GM23248 (cell line): ENCODE data around the gene CTBP2. TPM values are rescaled to one million over a fixed set of nuclear protein-coding genes. Genes with fewer than 3 reads are reported as not detected.
"Not testable (repeated sequence)": the region's sequence is repeated elsewhere in the genome, so short reads cannot be mapped to it uniquely, and the experiment has no call there.

Source experiments
- DNase-seq: peaks from one replicate; pipeline ENCODE4 v3.0.0-alpha.2; 2015
- H2AFZ ChIP-seq: fragments of 200-600 bp; sonication (generic); 2 replicates; pipeline ENCODE4 v1.6.1; 2016; ENCODE audit warnings: antibody characterized with exemption
- H3F3A ChIP-seq: fragments of 200-600 bp; sonication (generic); 2 replicates; pipeline ENCODE4 v1.6.1; 2016; ENCODE audit warnings: mild to moderate bottlenecking, antibody characterized with exemption, mixed run types; ENCODE audit not compliant: insufficient read depth
- H3K27ac ChIP-seq: fragments of 200-600 bp; sonication (generic); 2 replicates; pipeline ENCODE4 v1.5.1; 2016; ENCODE audit warnings: mild to moderate bottlenecking
- H3K27me3 ChIP-seq: fragments of 200-600 bp; sonication (generic); replicated peaks from 2 replicates; pipeline ENCODE4 v1.6.1; 2016; ENCODE audit warnings: mild to moderate bottlenecking; ENCODE audit not compliant: insufficient read depth
- H3K36me3 ChIP-seq: fragments of 200-600 bp; sonication (generic); 2 replicates; pipeline ENCODE4 v1.6.1; 2016; ENCODE audit warnings: low read depth, mild to moderate bottlenecking
- H3K4me1 ChIP-seq: fragments of 200-600 bp; sonication (generic); 2 replicates; pipeline ENCODE4 v1.6.1; 2016; ENCODE audit warnings: mild to moderate bottlenecking; ENCODE audit not compliant: insufficient read depth
- H3K4me2 ChIP-seq: fragments of 200-600 bp; sonication (generic); one replicate; pipeline ENCODE4 v1.6.1; 2016; ENCODE audit warnings: mild to moderate bottlenecking; ENCODE audit not compliant: unreplicated experiment
- H3K4me3 ChIP-seq: fragments of 200-600 bp; sonication (generic); 2 replicates; pipeline ENCODE4 v1.5.1; 2016; ENCODE audit warnings: mild to moderate bottlenecking
- H3K79me2 ChIP-seq: fragments of 200-600 bp; sonication (generic); 2 replicates; pipeline ENCODE4 v1.6.1; 2016; ENCODE audit warnings: mild to moderate bottlenecking; ENCODE audit not compliant: insufficient read depth
- H3K9ac ChIP-seq: fragments of 200-600 bp; sonication (generic); 2 replicates; pipeline ENCODE4 v1.6.1; 2016; ENCODE audit warnings: mild to moderate bottlenecking
- H3K9me2 ChIP-seq: fragments of 200-600 bp; sonication (generic); 2 replicates; pipeline ENCODE4 v1.6.1; 2016; ENCODE audit warnings: mixed run types, mild to moderate bottlenecking, moderate library complexity; ENCODE audit not compliant: insufficient read depth
- H3K9me3 ChIP-seq: fragments of 200-600 bp; sonication (generic); one replicate; pipeline ENCODE4 v1.6.1; 2017; ENCODE audit warnings: low read depth
- H4K20me1 ChIP-seq: fragments of 200-600 bp; sonication (generic); 2 replicates; pipeline ENCODE4 v1.6.0; 2016; ENCODE audit not compliant: insufficient read depth
- EZH2 ChIP-seq: fragments of 200-600 bp; sonication (generic); IDR thresholded peaks from 2 replicates; pipeline ENCODE4 v1.6.1; 2018; ENCODE audit warnings: antibody characterized with exemption, mild to moderate bottlenecking; ENCODE audit not compliant: insufficient read depth, poor library complexity, severe bottlenecking
- EZH2phosphoT487 ChIP-seq: fragments of 200-600 bp; sonication (generic); IDR thresholded peaks from 2 replicates; pipeline ENCODE4 v1.6.1; 2018; ENCODE audit warnings: antibody characterized with exemption, moderate library complexity, mild to moderate bottlenecking, low read depth; ENCODE audit not compliant: insufficient read depth
- WGBS, 2 experiments: methylation state at CpG; one replicate each; pipeline ENCODE4 v1.1.6; 2015 to 2017; ENCODE audit warnings: low lambda C conversion rate in 2 of 2, low coverage in 1 of 2; ENCODE audit errors: missing lambda C conversion rate in 2 of 2; 5-methylcytosine and 5-hydroxymethylcytosine counted together
- in situ Hi-C: fragments of 300-500 bp; cut with MboI; formaldehyde crosslinking; loops from 2 replicates; pipeline ENCODE4 v1.15.0; 2020
- polyA plus RNA-seq: library from polyadenylated mRNA; unstranded; fragments of >200 nt; fragmentation: Nextera tagmentation; extraction: Ambion mirVana; gene quantifications from 2 replicates; pipeline ENCODE4 v1.2.1, GENCODE V29; 2016
- total RNA-seq: library from RNA; depleted of rRNA; stranded (reverse); fragments of >200 nt; shearing (Covaris generic); gene quantifications from 2 replicates; pipeline ENCODE4 v1.2.3, GENCODE V29; 2014

CTBP2 gene
- total and polyA plus RNA-seq, 2 experiments from 2014 or later: 52.0 to 65.5 TPM

GRCh38 chr10:125060026-125060425, 100.3 kb downstream of the CTBP2 start:
- H2AFZ ChIP-seq: no peak overlapping the region
- H3K4me2 ChIP-seq: peak overlapping the region; percentile 81
- TF ChIP-seq EZH2phosphoT487 (no peak), EZH2 (no peak)
- H3K79me2 ChIP-seq: peaks cover 92% of the 10 kb centered on the region
- H3K36me3 ChIP-seq: no peaks in the 10 kb centered on the region
- H3K9me3 ChIP-seq: no peaks in the 10 kb centered on the region
- H3K4me3 ChIP-seq: no peak overlapping the region
- H3K9ac ChIP-seq: peak overlapping the region; percentile 73; the same call in 1 of the 2 replicates
- peak overlapping the region; percentile 87 for H3K27ac ChIP-seq
- in situ Hi-C loops: no loop called here
- no peaks in the 10 kb centered on the region for H3K9me2 ChIP-seq
- DNase-seq: peak; percentile 54
- H3K27me3 ChIP-seq: no peaks in the 10 kb centered on the region
- H4K20me1 ChIP-seq: peaks cover 15% of the 10 kb centered on the region; the same call in 1 of the 2 replicates
- 52 to 57% methylated on average over 10 of the region's 10 CpGs for WGBS, 2 experiments
- H3K4me1 ChIP-seq: peaks cover 55% of the 10 kb centered on the region
- peaks cover 51% of the 10 kb centered on the region for H3F3A ChIP-seq

- H3K4me1 ChIP-seq: peaks cover 49% of the 10 kb centered on the region
- H2AFZ ChIP-seq, H3K27me3 ChIP-seq, DNase-seq, H3K4me2 ChIP-seq, H3K9ac ChIP-seq, H3K9me3 ChIP-seq, H3K4me3 ChIP-seq, in situ Hi-C loops, H3K9me2 ChIP-seq, H3K36me3 ChIP-seq: not testable (repeated sequence)
- WGBS, 2 experiments: 96 to 99% methylated on average over 8 of the region's 8 CpGs
- peaks cover 15% of the 10 kb centered on the region; the same call in 1 of the 2 replicates for H4K20me1 ChIP-seq
- peaks cover 93% of the 10 kb centered on the region for H3K79me2 ChIP-seq
- H3F3A ChIP-seq: peaks cover 44% of the 10 kb centered on the region
- H3K27ac ChIP-seq: peak overlapping the region; percentile 87; the same call in 1 of the 2 replicates
Observed at GRCh38 chr10:125059348-125059747, 101.0 kb downstream of the CTBP2 start.

GRCh38 chr10:125057158-125058001, 103.0 kb downstream of the CTBP2 start:
- H4K20me1 ChIP-seq: peaks cover 8% of the 10 kb centered on the region; the same call in 1 of the 2 replicates
- no peaks in the 10 kb centered on the region for H3K9me3 ChIP-seq
- H3K4me2 ChIP-seq: peak overlapping the region; percentile 70
- in situ Hi-C loops: no loop called here
- no peaks in the 10 kb centered on the region for H3K36me3 ChIP-seq
- peak overlapping the region; percentile 32 for H3K9ac ChIP-seq
- H3K4me3 ChIP-seq: peak overlapping the region; percentile 45; the same call in 1 of the 2 replicates
- no peak for TF ChIP-seq EZH2phosphoT487
- no peak for TF ChIP-seq EZH2
- H2AFZ ChIP-seq: no peak overlapping the region
- peak; percentile 85 for DNase-seq
- peaks cover 25% of the 10 kb centered on the region for H3F3A ChIP-seq
- H3K4me1 ChIP-seq: peaks cover 41% of the 10 kb centered on the region
- H3K27me3 ChIP-seq: no peaks in the 10 kb centered on the region
- 11 to 13% methylated on average over 20 of the region's 20 CpGs for WGBS, 2 experiments
- H3K27ac ChIP-seq: peak overlapping the region; percentile 47
- no peaks in the 10 kb centered on the region for H3K9me2 ChIP-seq
- peaks cover 93% of the 10 kb centered on the region for H3K79me2 ChIP-seq

- peaks cover 93% of the 10 kb centered on the region for H3K79me2 ChIP-seq
- peak overlapping the region; percentile 47 for H3K27ac ChIP-seq
- peak overlapping the region; percentile 45; the same call in 1 of the 2 replicates for H3K4me3 ChIP-seq
- no peaks in the 10 kb centered on the region for H3K36me3 ChIP-seq
- H3K9me3 ChIP-seq: no peaks in the 10 kb centered on the region
- H3K4me1 ChIP-seq: peaks cover 36% of the 10 kb centered on the region
- DNase-seq: no peak
- no peaks in the 10 kb centered on the region for H3K9me2 ChIP-seq
- H3K9ac ChIP-seq: peak overlapping the region; percentile 32
- WGBS, 2 experiments: 77 to 79% methylated on average over 21 of the region's 21 CpGs
- H3F3A ChIP-seq: peaks cover 23% of the 10 kb centered on the region
- peak overlapping the region; percentile 70 for H3K4me2 ChIP-seq
- TF ChIP-seq EZH2phosphoT487 (no peak), EZH2 (no peak)
- no peaks in the 10 kb centered on the region for H3K27me3 ChIP-seq
- no peak overlapping the region for H2AFZ ChIP-seq
- peaks cover 8% of the 10 kb centered on the region; the same call in 1 of the 2 replicates for H4K20me1 ChIP-seq
- in situ Hi-C loops: no loop called here
Observed at GRCh38 chr10:125056161-125057132, 103.9 kb downstream of the CTBP2 start.
